GM18499 (cell line): ENCODE results near the gene PPFIBP2.
A peak's percentile ranks its signal among the peaks of the same experiment; 100 is the strongest.
"Not testable (repeated sequence)": the region's sequence is repeated elsewhere in the genome, so short reads cannot be mapped to it uniquely, and the experiment has no call there.

ENCODE experiments used
- ATAC-seq: cut with Tn5 transposase; IDR thresholded peaks from one replicate; pipeline ENCODE4 v1.9.1; 2021; ENCODE audit warnings: moderate number of reproducible peaks; ENCODE audit not compliant: insufficient read depth, unreplicated experiment

The PPFIBP2 gene

GRCh38 chr11:7495882-7496551, 17.8 kb upstream of the PPFIBP2 start:
- peak; percentile 93 for ATAC-seq

- ATAC-seq = no peak
Observed at GRCh38 chr11:7498193-7498592, 15.6 kb upstream of the PPFIBP2 start.

- ATAC-seq = no peak
Observed at GRCh38 chr11:7499081-7499480, 14.7 kb upstream of the PPFIBP2 start.

- no peak for ATAC-seq
Observed at GRCh38 chr11:7500251-7500650, 13.5 kb upstream of the PPFIBP2 start.

GRCh38 chr11:7501251-7501650, 12.5 kb upstream of the PPFIBP2 start:
- no peak for ATAC-seq

- no peak for ATAC-seq
Observed at GRCh38 chr11:7501894-7502293, 11.9 kb upstream of the PPFIBP2 start.

- ATAC-seq = no peak
Observed at GRCh38 chr11:7506243-7506642, 7.6 kb upstream of the PPFIBP2 start.

- no peak for ATAC-seq
Observed at GRCh38 chr11:7508087-7508486, 5.7 kb upstream of the PPFIBP2 start.

- ATAC-seq = no peak
Observed at GRCh38 chr11:7509966-7510365, 3.8 kb upstream of the PPFIBP2 start.

- no peak for ATAC-seq
Observed at GRCh38 chr11:7511401-7511800, 2.4 kb upstream of the PPFIBP2 start.

- ATAC-seq = peak; percentile 70
Observed at GRCh38 chr11:7512525-7513233, 1.1 kb upstream of the PPFIBP2 start.

- no peak for ATAC-seq
Observed at GRCh38 chr11:7514099-7514591, 346 bp downstream of the PPFIBP2 start.

GRCh38 chr11:7515447-7515886, 1.7 kb downstream of the PPFIBP2 start:
- ATAC-seq = no peak

- ATAC-seq = no peak
Observed at GRCh38 chr11:7516475-7516874, 2.7 kb downstream of the PPFIBP2 start.

- not testable (repeated sequence) for ATAC-seq
Observed at GRCh38 chr11:7517743-7518142, 3.9 kb downstream of the PPFIBP2 start.

GRCh38 chr11:7518811-7519562, 5.2 kb downstream of the PPFIBP2 start:
- ATAC-seq = no peak

- ATAC-seq = peak; percentile 37
Observed at GRCh38 chr11:7520011-7520942, 6.5 kb downstream of the PPFIBP2 start.

GRCh38 chr11:7520981-7521487, 7.2 kb downstream of the PPFIBP2 start:
- peak; percentile 71 for ATAC-seq

- ATAC-seq = no peak
Observed at GRCh38 chr11:7522121-7522520, 8.3 kb downstream of the PPFIBP2 start.

- ATAC-seq = no peak
Observed at GRCh38 chr11:7522546-7522945, 8.7 kb downstream of the PPFIBP2 start.
